Upper lobe of left lung (tissue), 4 donors: Measurements from ENCODE around the gene GPR162.

Source experiments
- CTCF ChIP-seq, 6 experiments: fragments of 450-650 bp in 4 of 6; fragments of 200-600 bp in 2 of 6; sonication (generic) in 2 of 6; IDR thresholded peaks; one replicate each; pipeline ENCODE4 v1.5.1; 2016 to 2019; ENCODE audit warnings: antibody characterized with exemption in 6 of 6
- EP300 ChIP-seq, 4 donors: sonication (generic); formaldehyde crosslinking; IDR thresholded peaks; one replicate each; pipeline ENCODE4 v1.5.1; 2017; ENCODE audit warnings: antibody characterized with exemption in 4 of 4, control low read depth in 2 of 4
- POLR2AphosphoS5 ChIP-seq, 2 donors: sonication (generic); formaldehyde crosslinking; IDR thresholded peaks; one replicate each; pipeline ENCODE4 v1.5.1; 2017; ENCODE audit warnings: antibody characterized with exemption in 2 of 2

GRCh38 chr12:6809056-6809455 is 12.6 kb upstream of the GPR162 start:
- TF ChIP-seq CTCF (IDR thresholded peaks at IDR 0.05) (no peak), POLR2AphosphoS5 (IDR thresholded peaks at IDR 0.05) (no peak), EP300 (IDR thresholded peaks at IDR 0.05) (no peak)
